Measurements from ENCODE around the gene SLC29A4.
"Not testable (repeated sequence)": the region's sequence is repeated elsewhere in the genome, so short reads cannot be mapped to it uniquely, and the experiment has no call there.

SLC29A4 gene

GRCh38 chr7:5274985-5275431 is 7.7 kb upstream of the SLC29A4 start:
- peak; percentile 45 for DNase-seq (ENCODE audit: low spot score)

DNA sequence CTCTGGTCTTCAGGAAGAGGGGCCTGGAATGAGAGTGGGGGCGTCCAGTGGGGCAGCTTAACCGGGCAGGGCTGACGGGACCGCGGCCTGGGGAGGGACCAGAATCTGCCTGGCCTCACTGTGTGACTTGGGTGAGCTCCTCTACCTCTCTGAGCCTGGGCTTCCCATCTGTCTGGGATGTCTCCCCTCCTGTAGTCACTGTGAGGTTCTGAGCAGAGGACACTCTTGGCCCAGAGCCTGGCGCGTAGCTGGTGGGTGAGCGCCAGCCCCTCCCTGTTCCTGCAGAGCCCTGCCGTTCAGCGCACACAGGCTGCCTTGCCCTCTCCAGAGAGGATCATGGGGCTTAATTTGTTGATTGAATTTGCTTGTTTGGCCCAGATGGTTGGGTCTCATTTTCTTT is 7.2 kb upstream of the SLC29A4 start:
- DNase-seq (ENCODE audit: low spot score) = not testable (repeated sequence)

DNA sequence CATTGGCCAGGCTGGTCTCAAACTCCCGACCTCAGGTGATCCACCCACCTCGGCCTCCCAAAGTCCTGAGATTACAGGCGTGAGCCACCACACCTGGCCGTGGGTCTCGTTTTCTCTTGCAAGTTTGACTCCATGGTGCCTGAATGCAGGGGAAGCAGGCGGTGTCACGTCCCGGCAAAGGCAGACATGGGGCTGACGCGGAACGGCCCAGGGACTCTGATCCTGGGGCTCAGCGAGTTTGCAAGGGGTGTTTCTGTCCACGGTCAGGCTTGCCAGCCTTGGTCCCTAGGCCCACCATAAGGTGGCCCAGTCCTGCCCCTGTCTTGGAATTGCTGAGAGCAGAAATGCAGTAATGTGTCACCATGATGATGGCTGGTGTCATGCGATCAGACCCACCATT is 6.6 kb upstream of the SLC29A4 start:
- DNase-seq (ENCODE audit: low spot score) = not testable (repeated sequence)

DNA sequence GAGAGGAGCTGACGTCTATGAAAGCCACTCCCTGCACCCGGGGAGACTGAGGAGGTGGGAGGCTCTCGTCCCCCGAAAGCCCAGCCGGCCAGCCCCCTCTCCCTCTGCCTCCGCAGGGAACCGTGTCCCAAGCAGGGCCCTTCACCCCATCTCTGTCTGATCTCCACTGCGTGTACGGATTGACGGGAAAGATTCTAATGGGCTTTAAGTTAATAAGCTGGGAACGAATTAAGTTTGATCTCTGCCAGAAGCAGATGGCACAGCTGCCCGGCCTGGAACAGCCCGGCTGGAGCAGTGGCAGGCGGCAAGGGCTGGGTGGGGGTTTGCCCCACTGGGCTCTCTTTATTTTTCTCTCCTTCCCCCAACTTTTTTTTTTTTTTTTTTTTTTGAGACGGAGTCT is 6.1 kb upstream of the SLC29A4 start:
- DNase-seq (ENCODE audit: low spot score) = no peak

- DNase-seq (ENCODE audit: low spot score) = no peak
These were observed 4.0 kb upstream of the SLC29A4 start for GRCh38 chr7:5278766-5279165.

DNA sequence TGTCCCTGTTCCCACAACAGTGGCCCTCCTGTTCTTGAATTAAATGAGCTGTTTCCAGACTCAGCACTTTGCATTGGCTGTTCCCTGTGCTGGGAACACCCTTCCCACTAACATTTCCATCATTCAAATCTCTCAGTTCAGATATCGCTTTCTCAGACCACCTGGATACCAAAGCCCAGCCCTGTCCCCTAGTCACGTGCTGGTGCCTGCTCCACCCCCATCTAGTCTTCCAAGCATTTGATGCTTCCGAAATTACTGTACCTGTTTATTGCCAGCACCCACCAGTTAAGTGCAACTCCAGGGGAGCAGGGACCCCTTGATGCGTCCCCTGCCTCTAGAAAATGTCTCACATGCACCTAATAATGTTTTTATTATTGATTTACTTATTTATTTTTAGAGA is 3.0 kb upstream of the SLC29A4 start:
- DNase-seq (ENCODE audit: low spot score) = no peak

DNA sequence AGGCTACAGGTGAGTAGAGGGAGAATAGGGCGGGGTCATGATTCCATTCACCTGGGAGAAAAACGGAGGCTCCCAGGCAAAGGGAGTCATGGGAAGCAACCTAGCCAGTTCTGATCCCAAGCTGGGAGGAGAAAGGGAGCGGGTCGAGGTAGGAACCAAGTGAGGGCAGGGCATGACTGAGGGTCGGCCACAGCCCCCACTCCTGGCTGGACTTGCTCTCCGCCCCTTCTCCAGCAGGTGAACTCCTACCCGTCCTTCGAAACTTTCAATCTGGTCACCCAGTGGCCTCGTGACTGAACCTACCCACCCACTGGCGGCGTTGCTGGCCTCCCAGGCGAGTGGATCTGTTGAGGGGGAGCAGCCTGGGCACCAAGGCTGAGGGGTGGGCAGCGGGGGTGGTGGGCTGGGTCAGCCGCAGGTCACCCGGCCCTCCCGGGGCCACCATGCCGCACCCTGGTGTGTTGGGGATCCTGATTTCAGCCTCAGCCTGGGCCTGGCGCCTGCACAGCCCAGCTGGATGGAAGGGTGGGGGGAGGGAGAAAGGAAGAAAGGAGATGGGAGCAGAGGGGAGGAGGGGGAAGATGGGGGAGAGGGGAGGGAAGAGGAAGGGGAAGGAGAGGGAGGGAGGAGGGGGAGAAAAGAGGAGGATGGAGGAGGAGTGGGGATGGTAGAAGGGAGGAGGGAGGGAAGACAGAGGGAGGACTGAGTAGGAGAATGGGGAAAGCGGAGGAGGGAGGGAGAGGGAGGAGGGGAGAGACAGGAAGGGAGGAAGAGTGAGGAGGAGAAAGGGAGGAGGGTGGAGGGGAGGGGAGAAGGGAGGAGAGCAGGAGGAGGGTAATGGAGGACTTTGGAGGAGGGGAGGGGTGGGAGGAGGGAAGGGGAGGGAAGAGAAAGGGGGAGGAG is 894 bp upstream of the SLC29A4 start:
- DNase-seq (ENCODE audit: low spot score) = not testable (repeated sequence)

DNA sequence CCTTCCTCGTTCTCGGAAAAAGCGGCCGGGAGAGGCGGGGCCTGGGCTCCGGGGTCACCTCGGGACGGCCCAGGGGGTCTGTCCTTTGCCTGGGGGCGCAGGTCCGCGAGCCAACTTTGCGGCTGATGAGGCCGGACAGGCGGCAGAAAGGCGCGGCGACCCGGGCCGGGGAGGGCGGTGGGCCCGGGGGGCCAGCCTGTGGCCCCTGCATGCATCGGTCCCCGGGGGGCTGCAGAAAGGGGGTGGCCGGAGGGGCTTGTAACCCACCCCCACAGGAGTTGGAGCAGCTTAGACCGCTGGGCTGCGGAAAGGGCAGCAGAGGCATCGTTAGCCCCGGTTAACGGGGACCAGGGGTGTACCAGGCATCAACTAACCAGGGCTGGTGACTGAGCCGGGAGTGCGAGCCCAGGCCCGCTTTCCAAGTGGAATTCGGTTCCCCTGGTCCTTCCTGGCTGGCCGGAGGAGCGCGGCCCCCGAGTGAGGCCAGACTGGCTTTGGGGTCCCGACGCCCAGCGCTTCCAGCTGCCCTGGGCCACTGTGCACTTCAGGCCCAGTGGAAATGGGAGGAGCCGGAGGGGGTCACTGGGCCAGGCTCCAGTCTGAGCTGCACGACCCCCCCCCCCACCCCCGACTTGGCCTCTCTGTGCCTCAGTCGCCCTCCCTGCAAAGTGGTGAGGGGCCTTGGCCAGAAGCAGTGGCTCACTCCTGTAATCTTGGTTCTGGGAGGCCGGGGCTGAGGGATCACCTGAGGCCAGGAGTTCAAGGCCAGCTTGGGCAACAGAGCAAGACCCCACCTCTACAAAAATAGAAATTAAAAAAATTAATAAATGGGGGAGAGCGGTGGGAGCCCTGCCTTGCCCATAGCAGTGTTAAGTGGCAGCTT is 919 bp downstream of the SLC29A4 start:
- no peak for DNase-seq (ENCODE audit: low spot score)

- DNase-seq (ENCODE audit: low spot score) = no peak
These were observed 1.9 kb downstream of the SLC29A4 start for GRCh38 chr7:5284304-5285281.

- no peak for DNase-seq (ENCODE audit: low spot score)
These were observed 4.2 kb downstream of the SLC29A4 start for GRCh38 chr7:5286933-5287332.

DNA sequence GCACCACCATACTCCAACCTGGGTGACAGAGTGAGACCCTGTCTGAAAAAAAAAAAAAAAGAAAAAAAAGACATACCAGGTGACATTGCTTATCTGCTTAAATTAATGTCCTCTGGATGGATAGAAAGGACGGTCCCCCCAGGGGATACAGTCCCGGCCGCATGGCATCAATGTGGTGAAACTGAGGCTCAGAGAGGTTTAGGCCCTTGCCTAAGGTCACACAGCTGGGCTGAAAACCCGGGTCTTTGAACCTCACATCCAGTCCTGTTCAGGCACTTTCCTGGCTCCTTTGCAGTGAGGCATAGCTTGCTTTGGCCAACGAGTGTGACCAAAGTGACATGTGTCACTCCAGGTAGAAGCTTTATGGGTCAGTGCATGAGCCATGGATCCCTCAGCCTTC is 4.6 kb downstream of the SLC29A4 start:
- DNase-seq (ENCODE audit: low spot score) = not testable (repeated sequence)

GRCh38 chr7:5287802-5288201 is 5.1 kb downstream of the SLC29A4 start:
- no peak for DNase-seq (ENCODE audit: low spot score)

- DNase-seq (ENCODE audit: low spot score) = not testable (repeated sequence)
These were observed 5.8 kb downstream of the SLC29A4 start for GRCh38 chr7:5288560-5288959.

DNA sequence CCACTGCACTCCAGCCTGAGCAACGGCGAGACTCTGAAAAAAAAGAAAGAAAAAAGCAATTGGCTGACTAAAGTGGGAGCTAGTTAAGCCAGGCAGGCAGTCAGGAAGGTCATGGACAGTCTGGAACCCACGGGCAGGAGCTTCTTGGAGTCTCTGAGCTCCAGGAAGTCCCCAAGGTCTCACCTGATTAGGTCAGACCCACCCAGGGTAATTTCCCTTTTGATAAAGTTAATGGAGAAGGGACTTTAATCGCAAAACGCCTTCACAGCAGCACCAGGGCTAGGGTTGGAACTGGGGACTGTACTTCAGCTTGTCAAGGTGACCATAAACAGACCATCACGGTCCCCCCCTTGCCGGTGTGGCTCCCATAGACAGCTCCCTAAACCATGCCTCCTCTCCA is 6.6 kb downstream of the SLC29A4 start:
- DNase-seq (ENCODE audit: low spot score) = no peak

GRCh38 chr7:5291301-5291700 is 8.6 kb downstream of the SLC29A4 start:
- DNase-seq (ENCODE audit: low spot score) = no peak

DNA sequence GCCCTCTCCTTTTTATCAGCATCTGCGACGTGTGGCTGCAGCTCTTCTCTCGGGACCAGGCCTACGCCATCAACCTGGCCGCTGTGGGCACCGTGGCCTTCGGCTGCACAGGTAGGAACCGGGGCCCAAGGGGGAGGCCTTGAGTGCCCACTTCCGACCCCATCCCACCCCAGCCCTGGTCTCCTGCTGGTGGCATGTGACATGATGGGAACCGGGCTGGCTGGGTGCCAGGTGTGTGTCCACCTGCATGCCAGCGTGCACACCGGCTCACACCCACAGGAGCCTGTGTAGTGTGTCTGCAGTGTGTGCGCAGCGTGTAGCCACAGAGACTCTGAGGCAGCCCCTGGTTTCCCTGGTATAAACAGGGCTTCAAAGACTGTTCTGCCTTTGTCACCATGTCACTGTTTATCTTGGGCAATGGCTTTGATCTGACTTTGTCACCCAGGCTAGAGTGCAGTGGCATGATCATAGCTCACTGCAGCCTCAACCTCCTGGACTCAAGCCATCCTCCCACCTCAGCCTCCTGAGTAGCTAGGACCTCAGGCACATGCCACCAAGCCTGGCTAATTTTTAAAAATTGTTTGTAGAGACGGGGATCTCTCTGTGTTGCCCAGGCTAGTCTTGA is 9.1 kb downstream of the SLC29A4 start:
- not testable (repeated sequence) for DNase-seq (ENCODE audit: low spot score)

GRCh38 chr7:5294169-5294987 is 11.6 kb downstream of the SLC29A4 start:
- no peak for DNase-seq (ENCODE audit: low spot score)

DNA sequence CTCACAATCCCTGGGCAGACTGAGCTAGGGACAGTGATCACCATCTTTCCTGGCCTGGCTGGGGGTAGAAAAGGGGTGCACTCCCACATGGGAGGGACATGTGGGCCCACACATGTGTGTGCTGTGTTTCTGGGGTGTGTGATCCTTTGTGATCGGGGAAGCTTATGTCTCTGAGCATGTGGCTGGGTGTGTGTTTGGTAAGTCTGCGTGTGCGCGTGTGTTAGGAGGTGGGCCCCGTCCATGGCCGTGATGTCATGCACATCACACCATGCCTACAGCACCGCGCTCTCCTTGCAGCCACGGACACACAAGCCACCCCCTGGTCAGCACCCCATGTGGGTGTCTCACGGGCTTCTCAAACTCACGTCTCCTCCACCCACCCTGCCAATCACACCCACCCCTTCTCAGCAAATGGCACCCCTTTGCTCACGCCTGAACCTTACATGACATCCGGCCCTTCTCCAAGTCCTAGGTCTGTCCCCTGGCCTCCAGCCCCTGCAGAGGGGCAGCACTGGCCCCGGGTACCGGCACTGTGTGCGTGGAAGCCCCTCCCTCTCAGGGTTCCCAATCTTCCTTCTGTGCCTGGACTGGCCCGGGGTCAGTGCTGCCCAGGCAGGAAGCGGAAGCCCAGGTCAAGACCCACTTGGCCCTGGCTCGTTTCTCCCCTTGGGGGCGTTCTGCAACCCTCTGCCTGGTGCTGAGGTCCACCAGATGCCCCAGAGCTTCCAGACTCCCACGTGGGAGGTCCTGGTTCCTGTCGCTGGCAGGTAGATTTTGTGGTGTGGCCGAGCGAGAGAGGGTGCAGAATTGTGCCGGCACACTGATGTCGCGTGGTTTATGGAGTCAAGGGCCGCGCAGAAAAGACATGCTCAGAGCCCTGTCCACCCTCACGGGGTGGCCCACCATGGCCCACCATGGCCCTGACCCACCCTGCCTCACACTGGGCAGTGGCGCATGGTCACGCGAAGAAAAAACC is 12.6 kb downstream of the SLC29A4 start:
- DNase-seq (ENCODE audit: low spot score) = no peak

- no peak for DNase-seq (ENCODE audit: low spot score)
These were observed 13.4 kb downstream of the SLC29A4 start for GRCh38 chr7:5296015-5296610.

Data from GM03348 (cell line).